ENCODE data around the gene LAMB3.

DNA sequence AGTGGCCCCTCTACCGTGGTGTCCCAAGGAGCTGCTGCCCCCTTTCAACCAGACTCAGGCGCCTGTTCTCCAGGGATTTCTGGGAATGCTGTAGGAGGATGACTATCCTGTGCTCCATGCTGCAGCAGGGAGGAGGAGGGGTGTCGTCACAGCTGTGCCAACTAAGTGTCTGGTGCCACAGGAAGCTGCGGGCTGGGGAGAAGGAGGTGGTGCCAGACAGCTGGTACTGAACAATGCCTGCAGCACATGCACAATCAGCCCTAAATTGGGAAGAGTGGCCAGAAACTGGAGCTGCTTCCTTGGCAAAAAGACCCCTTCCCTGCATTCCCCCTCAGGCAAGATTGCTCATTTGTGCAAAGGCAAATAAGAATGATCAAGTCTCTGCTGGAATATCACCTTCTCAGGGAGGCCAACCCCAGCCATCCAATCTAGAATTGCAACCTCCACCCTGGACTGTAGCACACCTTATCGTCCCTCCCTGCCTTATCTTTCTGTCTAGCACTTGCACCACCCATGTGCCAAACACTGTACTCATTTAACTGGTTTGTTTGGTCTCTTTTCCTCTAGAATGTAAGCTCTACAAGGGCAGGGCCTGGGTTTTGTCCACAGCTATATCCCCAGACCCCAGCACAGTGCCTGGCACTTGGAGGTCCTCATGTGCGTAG lies 33.3 kb downstream of the LAMB3 start:
- no peak for TF ChIP-seq POLR2A (IDR thresholded peaks at IDR 0.05; ENCODE audit: low read depth, low read length)
- TF ChIP-seq SPI1 (IDR thresholded peaks at IDR 0.05; ENCODE audit: low read depth, low read length), result no peak
- no peak for TF ChIP-seq POLR2AphosphoS5 (IDR thresholded peaks at IDR 0.05; ENCODE audit: low read depth, low read length)
- TF ChIP-seq TAF1 (IDR thresholded peaks at IDR 0.05; ENCODE audit: low read depth, low read length), result no peak
